ENCODE results near the gene LMNTD1.

Gene LMNTD1

GRCh38 chr12:25455696-25456095 lies 97.4 kb downstream of the LMNTD1 start:
- TF ChIP-seq USF1 (IDR thresholded peaks at IDR 0.05) (no peak), ZBTB7A (IDR thresholded peaks at IDR 0.05; ENCODE audit: low read depth) (no peak), FOXM1 (IDR thresholded peaks at IDR 0.05; ENCODE audit: borderline replicate concordance, low read depth) (no peak), YY1 (IDR thresholded peaks at IDR 0.05; ENCODE audit: low read depth) (no peak), EGR1 (IDR thresholded peaks at IDR 0.05) (no peak), CEBPB (IDR thresholded peaks at IDR 0.05) (no peak), TCF12 (IDR thresholded peaks at IDR 0.05; ENCODE audit: low read depth) (no peak)

DNA sequence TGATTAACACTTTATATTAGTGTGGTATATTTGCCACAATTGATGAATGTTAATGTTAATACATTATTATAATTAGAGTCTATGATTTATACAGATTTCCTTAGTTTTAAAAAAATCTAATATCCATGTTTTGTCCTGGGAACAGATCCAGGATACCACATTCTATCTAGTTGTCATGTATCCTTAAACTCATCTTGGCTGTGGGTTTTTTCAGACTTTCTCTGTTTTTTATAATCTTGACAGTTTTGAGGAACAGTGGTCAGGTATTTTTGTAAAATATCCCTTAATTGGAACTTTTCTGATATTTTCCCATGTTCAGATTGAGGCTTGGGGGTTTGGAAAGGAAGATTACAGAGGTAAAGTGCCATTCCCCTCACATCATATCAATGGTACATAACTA lies 104.1 kb downstream of the LMNTD1 start:
- TF ChIP-seq TCF12 (IDR thresholded peaks at IDR 0.05; ENCODE audit: low read depth) (no peak), RAD21 (IDR thresholded peaks at IDR 0.05; ENCODE audit: low read depth) (no peak), EGR1 (IDR thresholded peaks at IDR 0.05) (no peak), TAF1 (IDR thresholded peaks at IDR 0.05; ENCODE audit: low read depth) (no peak), REST (IDR thresholded peaks at IDR 0.05; ENCODE audit: low read depth) (no peak), USF1 (IDR thresholded peaks at IDR 0.05) (no peak), ZBTB7A (IDR thresholded peaks at IDR 0.05; ENCODE audit: low read depth) (no peak), FOXM1 (IDR thresholded peaks at IDR 0.05; ENCODE audit: borderline replicate concordance, low read depth) (no peak), YY1 (IDR thresholded peaks at IDR 0.05; ENCODE audit: low read depth) (no peak), EP300 (IDR thresholded peaks at IDR 0.05; ENCODE audit: borderline replicate concordance) (no peak), CEBPB (IDR thresholded peaks at IDR 0.05) (no peak), NFIC (IDR thresholded peaks at IDR 0.05) (no peak), CREB1 (IDR thresholded peaks at IDR 0.05; ENCODE audit: low read depth) (no peak)
- TF ChIP-seq, protein P1, sequence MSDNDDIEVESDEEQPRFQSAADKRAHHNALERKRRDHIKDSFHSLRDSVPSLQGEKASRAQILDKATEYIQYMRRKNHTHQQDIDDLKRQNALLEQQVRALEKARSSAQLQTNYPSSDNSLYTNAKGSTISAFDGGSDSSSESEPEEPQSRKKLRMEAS (IDR thresholded peaks at IDR 0.05), result no peak

GRCh38 chr12:25447046-25447445 lies 106.0 kb downstream of the LMNTD1 start:
- TF ChIP-seq CREB1 (IDR thresholded peaks at IDR 0.05; ENCODE audit: low read depth) (no peak), USF1 (IDR thresholded peaks at IDR 0.05) (no peak), TEAD4 (IDR thresholded peaks at IDR 0.05) (no peak), RAD21 (IDR thresholded peaks at IDR 0.05; ENCODE audit: low read depth) (no peak), FOXM1 (IDR thresholded peaks at IDR 0.05; ENCODE audit: borderline replicate concordance, low read depth) (no peak), EP300 (IDR thresholded peaks at IDR 0.05; ENCODE audit: borderline replicate concordance) (no peak), ZBTB7A (IDR thresholded peaks at IDR 0.05; ENCODE audit: low read depth) (no peak), EGR1 (IDR thresholded peaks at IDR 0.05) (no peak)
- TF ChIP-seq, protein P1 (IDR thresholded peaks at IDR 0.05), result no peak

GRCh38 chr12:25438638-25439037 lies 114.4 kb downstream of the LMNTD1 start:
- peak; percentile 38; the same call in 1 of the 2 replicates for TF ChIP-seq REST (IDR thresholded peaks at IDR 0.05; ENCODE audit: low read depth)
- no peak for TF ChIP-seq CREB1 (IDR thresholded peaks at IDR 0.05; ENCODE audit: low read depth)

DNA sequence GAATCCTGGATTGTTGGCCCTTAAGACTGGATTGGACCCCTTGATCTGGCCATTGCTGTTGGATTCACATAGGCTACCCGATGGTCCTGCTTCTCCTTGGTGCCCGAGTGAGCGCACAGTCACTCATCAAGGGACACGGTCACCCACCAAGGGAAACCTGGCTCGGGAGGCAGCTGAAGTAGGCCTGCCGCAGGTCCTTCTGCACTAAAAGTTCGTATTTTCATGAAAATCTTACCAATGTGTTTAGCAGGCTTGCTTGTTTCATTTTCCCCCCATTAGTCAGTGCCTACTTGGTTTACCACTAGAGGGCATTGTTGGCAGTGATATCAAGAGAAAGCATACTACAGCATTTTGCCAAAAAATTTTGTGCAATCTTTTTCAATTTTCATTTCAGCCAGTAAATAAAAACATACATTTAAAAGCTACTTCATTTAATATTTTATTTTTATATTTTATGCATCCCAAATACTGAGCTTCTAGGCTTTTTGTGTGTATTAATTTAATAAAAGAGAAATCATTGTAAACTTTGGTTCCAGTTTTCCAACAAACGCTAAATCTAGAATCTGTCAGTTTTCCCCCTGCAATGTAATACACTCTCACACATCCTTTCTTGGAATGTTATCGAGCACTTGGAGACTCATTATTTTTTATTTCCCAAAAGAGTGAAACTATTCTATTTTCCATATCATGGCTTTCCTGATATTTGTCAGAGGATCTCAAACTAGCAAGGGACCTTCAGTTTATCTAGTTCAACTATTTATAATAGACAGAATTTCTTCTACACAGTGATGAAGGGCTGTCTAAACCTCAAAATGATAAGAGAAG lies 116.7 kb downstream of the LMNTD1 start:
- no peak for TF ChIP-seq EGR1 (IDR thresholded peaks at IDR 0.05)
- no peak for TF ChIP-seq CEBPB (IDR thresholded peaks at IDR 0.05)
- TF ChIP-seq, protein P1 (IDR thresholded peaks at IDR 0.05), result no peak
- TF ChIP-seq REST (IDR thresholded peaks at IDR 0.05; ENCODE audit: low read depth), result no peak
- TF ChIP-seq TEAD4 (IDR thresholded peaks at IDR 0.05), result no peak
- TF ChIP-seq NFIC (IDR thresholded peaks at IDR 0.05), result no peak
- TF ChIP-seq TCF12 (IDR thresholded peaks at IDR 0.05; ENCODE audit: low read depth), result no peak
- peak; percentile 93 for TF ChIP-seq RAD21 (IDR thresholded peaks at IDR 0.05; ENCODE audit: low read depth)
